BE2C (cell line): ENCODE results near the gene GJB5.

Experiments used
- DNase-seq: peaks from one replicate; pipeline ENCODE4 v3.0.0-alpha.2; 2020
- H3K27me3 ChIP-seq: fragments of 250-450 bp; sonication (Bioruptor Pico); 2 replicates; pipeline ENCODE4 v1.5.1; 2020; ENCODE audit warnings: mild to moderate bottlenecking
- H3K36me3 ChIP-seq: fragments of 250-450 bp; sonication (Bioruptor Pico); 2 replicates; pipeline ENCODE4 v1.5.1; 2020; ENCODE audit warnings: mild to moderate bottlenecking
- H3K4me1 ChIP-seq: fragments of 250-450 bp; sonication (Bioruptor Pico); 2 replicates; pipeline ENCODE4 v1.5.1; 2020
- H3K4me3 ChIP-seq: 2 replicates; pipeline ENCODE4 v1.5.1; 2011; ENCODE audit warnings: low read depth, low read length
- H3K9me3 ChIP-seq: fragments of 250-450 bp; sonication (Bioruptor Pico); 2 replicates; pipeline ENCODE4 v1.5.1; 2020
- TF ChIP-seq, protein P1 (sequence below): IDR thresholded peaks from 2 replicates; pipeline ENCODE4 v1.5.1; 2012; ENCODE audit warnings: mild to moderate bottlenecking, low read depth, low read length

The GJB5 gene

DNA sequence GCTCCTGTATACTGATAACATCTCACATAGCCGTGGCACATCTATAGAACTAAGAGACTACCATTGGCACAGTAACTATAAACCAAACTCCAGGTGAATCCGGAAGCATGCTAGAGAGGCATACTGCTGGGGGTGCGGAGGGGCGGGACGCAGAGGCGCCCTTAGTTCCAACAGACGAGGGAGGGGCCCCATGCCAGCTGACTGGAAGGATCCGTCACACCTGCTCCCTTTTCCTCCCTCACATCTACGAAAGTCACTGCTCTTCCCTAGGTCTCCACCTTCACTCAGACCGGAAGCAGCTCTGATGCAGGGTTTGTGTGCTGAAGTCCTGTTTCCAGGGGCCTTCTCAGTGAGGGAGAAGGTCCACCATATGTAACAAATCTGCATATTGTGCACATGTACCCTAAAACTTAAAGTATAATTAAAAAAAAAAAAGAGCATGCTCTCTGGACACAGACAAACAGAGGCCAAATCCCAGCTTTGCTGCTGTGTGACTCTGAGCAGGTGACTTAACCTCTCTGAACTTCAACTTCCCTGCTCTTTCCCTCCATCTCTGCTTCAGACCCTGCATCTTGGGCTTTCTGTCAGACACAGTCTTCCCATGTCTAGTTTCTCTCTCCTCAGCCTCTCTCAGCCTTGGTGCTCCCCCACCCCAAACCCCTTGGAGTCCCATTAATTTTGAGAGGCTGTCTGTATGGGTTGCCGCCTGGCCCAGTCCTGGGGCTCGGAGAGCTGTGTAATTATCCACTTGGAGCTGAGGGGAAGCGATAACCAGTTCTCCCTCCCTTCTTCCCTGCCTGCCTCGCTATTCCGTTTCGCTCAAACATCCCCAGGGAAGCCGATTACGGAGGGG lies 7.8 kb upstream of the GJB5 start:
- no peaks in the 10 kb centered on the region for H3K27me3 ChIP-seq
- H3K4me1 ChIP-seq: no peaks in the 10 kb centered on the region

GRCh38 chr1:34747638-34747941 lies 7.3 kb upstream of the GJB5 start:
- H3K27me3 ChIP-seq: no peaks in the 10 kb centered on the region
- no peak for DNase-seq
- TF ChIP-seq, protein P1, sequence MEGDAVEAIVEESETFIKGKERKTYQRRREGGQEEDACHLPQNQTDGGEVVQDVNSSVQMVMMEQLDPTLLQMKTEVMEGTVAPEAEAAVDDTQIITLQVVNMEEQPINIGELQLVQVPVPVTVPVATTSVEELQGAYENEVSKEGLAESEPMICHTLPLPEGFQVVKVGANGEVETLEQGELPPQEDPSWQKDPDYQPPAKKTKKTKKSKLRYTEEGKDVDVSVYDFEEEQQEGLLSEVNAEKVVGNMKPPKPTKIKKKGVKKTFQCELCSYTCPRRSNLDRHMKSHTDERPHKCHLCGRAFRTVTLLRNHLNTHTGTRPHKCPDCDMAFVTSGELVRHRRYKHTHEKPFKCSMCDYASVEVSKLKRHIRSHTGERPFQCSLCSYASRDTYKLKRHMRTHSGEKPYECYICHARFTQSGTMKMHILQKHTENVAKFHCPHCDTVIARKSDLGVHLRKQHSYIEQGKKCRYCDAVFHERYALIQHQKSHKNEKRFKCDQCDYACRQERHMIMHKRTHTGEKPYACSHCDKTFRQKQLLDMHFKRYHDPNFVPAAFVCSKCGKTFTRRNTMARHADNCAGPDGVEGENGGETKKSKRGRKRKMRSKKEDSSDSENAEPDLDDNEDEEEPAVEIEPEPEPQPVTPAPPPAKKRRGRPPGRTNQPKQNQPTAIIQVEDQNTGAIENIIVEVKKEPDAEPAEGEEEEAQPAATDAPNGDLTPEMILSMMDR: no peak
- no peaks in the 10 kb centered on the region for H3K4me1 ChIP-seq
- H3K9me3 ChIP-seq: no peaks in the 10 kb centered on the region
- H3K36me3 ChIP-seq: no peaks in the 10 kb centered on the region
- no peak overlapping the region for H3K4me3 ChIP-seq

More for the DNA sequence above, 7.8 kb upstream of the GJB5 start:
- H3K36me3 ChIP-seq: no peaks in the 10 kb centered on the region
- TF ChIP-seq, protein P1: no peak
- H3K4me3 ChIP-seq: no peak overlapping the region
- no peaks in the 10 kb centered on the region for H3K9me3 ChIP-seq
- no peak for DNase-seq

DNA sequence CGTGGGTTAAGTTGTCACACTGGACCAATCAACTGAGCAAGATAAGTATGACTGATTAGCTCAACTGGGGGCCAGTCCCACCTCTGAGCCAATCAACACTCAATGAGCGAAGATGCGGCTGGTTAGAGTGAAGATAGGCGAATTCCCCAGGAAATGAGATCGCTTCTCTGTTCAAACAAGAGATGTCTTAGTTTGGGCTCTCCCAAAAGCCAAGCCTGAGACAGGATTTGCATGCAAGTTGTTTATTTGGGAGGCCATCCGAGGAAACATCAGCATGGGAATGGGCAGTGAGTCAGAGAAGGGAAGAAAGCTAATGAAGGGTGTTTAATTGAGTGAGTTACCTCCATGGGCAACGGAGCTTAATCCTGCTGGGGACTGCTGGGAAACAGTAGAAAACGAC lies 4.9 kb upstream of the GJB5 start:
- DNase-seq: no peak
- TF ChIP-seq, protein P1: no peak
- no peaks in the 10 kb centered on the region for H3K4me1 ChIP-seq
- no peaks in the 10 kb centered on the region for H3K9me3 ChIP-seq
- no peak overlapping the region for H3K4me3 ChIP-seq
- no peaks in the 10 kb centered on the region for H3K36me3 ChIP-seq
- H3K27me3 ChIP-seq: no peaks in the 10 kb centered on the region

DNA sequence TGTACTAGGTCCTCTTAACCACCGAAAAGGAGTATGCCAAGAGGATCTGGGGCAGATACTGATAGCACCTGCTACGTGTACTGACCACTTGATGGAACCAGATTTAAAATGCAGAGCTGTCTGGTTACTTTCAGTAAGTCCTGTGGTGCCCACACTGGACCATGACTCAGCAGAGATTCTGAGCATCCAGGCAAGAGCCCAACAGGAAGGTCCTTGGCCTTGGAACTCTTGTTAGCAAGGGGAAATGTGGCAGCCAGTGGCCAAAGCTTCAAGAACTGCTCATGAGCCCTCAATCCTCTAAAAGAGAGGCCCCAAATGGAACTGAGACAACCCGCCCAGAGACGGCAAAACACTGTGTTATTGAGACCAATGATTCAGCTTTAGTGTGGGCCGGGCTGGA lies 4.2 kb upstream of the GJB5 start:
- Histone ChIP-seq H3K27me3 (no peaks in the 10 kb centered on the region), H3K4me3 (no peak overlapping the region), H3K9me3 (no peaks in the 10 kb centered on the region), H3K36me3 (no peaks in the 10 kb centered on the region), H3K4me1 (no peaks in the 10 kb centered on the region)
- TF ChIP-seq, protein P1: no peak
- DNase-seq: no peak

DNA sequence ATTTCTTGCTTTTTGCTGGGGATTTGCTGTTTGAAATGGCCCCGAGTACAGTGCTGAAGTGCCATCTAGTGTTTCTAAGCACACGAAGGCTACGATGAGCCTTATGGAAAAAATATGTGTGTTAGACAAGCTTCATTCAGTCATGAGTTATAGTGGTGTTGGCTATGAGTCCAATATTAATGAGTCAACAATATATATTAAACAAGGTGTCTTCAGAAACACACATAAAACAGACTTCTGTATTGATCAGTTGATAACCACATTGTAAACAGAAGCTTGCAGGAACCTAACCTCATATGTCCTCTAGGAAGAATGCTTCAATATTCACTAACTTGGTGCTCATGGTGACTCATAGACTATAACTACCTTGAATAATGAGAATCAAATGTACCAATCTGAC lies 1.7 kb upstream of the GJB5 start:
- Histone ChIP-seq H3K4me1 (no peaks in the 10 kb centered on the region), H3K4me3 (no peak overlapping the region), H3K36me3 (no peaks in the 10 kb centered on the region), H3K27me3 (no peaks in the 10 kb centered on the region), H3K9me3 (no peaks in the 10 kb centered on the region)
- no peak for DNase-seq
- TF ChIP-seq, protein P1: no peak

DNA sequence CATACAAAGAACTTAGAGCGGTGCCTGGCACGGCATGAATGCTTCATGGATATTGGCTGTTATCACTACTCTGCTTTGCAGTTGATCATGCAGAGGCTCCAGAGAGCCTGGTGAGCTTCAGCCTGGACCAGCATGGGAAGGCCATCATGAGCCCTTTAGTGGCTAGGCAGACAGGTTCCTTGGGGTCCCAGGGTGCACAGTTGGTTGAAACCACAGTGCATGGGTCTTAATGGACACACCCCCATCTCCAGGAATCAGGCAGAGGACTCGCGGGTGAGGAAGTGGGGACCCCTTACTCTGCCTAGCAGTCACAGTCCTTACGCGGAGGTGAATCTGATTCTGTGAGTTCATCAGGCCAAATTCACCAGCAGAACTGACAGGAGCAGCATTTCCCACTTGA lies 1.1 kb downstream of the GJB5 start:
- TF ChIP-seq, protein P1: no peak
- Histone ChIP-seq H3K4me3 (no peak overlapping the region), H3K4me1 (no peaks in the 10 kb centered on the region), H3K27me3 (no peaks in the 10 kb centered on the region), H3K9me3 (no peaks in the 10 kb centered on the region), H3K36me3 (no peaks in the 10 kb centered on the region)
- DNase-seq: no peak
